Tibial artery (tissue), 4 donors: Measurements from ENCODE around the gene ATN1.
"Not testable (repeated sequence)": the region's sequence is repeated elsewhere in the genome, so short reads cannot be mapped to it uniquely, and the experiment has no call there.

Experiments
- DNase-seq, 2 donors: peaks; one replicate each; pipeline ENCODE4 v3.0.0-alpha.2; 2019
- H3K27ac ChIP-seq, 2 donors: fragments of 200-600 bp; sonication (generic) in 1 of 2; 1 replicate in 1 of 2; 2 replicates in 1 of 2; pipeline ENCODE4 v1.5.1; 2018 to 2019; ENCODE audit warnings: mild to moderate bottlenecking in 1 of 2
- H3K27me3 ChIP-seq, 2 donors: fragments of 200-600 bp; sonication (generic) in 1 of 2; one replicate each; pipeline versions ENCODE4 v1.5.1 to v1.6.0; 2016 to 2019
- H3K36me3 ChIP-seq, 3 donors: fragments of 200-600 bp; sonication (generic) in 2 of 3; one replicate each; pipeline ENCODE4 v1.5.1; 2016 to 2019; ENCODE audit warnings: mild to moderate bottlenecking in 2 of 3
- H3K4me1 ChIP-seq, 4 donors: fragments of 200-600 bp; sonication (generic) in 2 of 4; 1 replicate in 3 of 4; 2 replicates in 1 of 4; pipeline ENCODE4 v1.5.1; 2016 to 2019
- H3K4me3 ChIP-seq, 2 donors: fragments of 200-600 bp; sonication (generic) in 1 of 2; 1 replicate in 1 of 2; 2 replicates in 1 of 2; pipeline ENCODE4 v1.5.1; 2018 to 2019; ENCODE audit warnings: mild to moderate bottlenecking in 2 of 2
- H3K9me3 ChIP-seq, 3 donors: fragments of 200-600 bp; sonication (generic) in 1 of 3; one replicate each; pipeline ENCODE4 v1.5.1; 2016 to 2019
- intact Hi-C: fragments of 100-400 bp; cut with DNase I; formaldehyde crosslinking; loops from one replicate; pipeline ENCODE4 v1.15.0; 2023; ENCODE audit warnings: low total_unique reads
- TF ChIP-seq, protein P1 (sequence below), 2 experiments: fragments of 200-600 bp in 1 of 2; fragments of 450-650 bp in 1 of 2; IDR thresholded peaks; one replicate each; pipeline ENCODE4 v1.5.1; 2017 to 2019; ENCODE audit warnings: antibody characterized with exemption in 2 of 2, mild to moderate bottlenecking in 1 of 2, moderate library complexity in 1 of 2

Gene ATN1, protein sequence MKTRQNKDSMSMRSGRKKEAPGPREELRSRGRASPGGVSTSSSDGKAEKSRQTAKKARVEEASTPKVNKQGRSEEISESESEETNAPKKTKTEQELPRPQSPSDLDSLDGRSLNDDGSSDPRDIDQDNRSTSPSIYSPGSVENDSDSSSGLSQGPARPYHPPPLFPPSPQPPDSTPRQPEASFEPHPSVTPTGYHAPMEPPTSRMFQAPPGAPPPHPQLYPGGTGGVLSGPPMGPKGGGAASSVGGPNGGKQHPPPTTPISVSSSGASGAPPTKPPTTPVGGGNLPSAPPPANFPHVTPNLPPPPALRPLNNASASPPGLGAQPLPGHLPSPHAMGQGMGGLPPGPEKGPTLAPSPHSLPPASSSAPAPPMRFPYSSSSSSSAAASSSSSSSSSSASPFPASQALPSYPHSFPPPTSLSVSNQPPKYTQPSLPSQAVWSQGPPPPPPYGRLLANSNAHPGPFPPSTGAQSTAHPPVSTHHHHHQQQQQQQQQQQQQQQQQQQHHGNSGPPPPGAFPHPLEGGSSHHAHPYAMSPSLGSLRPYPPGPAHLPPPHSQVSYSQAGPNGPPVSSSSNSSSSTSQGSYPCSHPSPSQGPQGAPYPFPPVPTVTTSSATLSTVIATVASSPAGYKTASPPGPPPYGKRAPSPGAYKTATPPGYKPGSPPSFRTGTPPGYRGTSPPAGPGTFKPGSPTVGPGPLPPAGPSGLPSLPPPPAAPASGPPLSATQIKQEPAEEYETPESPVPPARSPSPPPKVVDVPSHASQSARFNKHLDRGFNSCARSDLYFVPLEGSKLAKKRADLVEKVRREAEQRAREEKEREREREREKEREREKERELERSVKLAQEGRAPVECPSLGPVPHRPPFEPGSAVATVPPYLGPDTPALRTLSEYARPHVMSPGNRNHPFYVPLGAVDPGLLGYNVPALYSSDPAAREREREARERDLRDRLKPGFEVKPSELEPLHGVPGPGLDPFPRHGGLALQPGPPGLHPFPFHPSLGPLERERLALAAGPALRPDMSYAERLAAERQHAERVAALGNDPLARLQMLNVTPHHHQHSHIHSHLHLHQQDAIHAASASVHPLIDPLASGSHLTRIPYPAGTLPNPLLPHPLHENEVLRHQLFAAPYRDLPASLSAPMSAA (N-terminal part only)

DNA sequence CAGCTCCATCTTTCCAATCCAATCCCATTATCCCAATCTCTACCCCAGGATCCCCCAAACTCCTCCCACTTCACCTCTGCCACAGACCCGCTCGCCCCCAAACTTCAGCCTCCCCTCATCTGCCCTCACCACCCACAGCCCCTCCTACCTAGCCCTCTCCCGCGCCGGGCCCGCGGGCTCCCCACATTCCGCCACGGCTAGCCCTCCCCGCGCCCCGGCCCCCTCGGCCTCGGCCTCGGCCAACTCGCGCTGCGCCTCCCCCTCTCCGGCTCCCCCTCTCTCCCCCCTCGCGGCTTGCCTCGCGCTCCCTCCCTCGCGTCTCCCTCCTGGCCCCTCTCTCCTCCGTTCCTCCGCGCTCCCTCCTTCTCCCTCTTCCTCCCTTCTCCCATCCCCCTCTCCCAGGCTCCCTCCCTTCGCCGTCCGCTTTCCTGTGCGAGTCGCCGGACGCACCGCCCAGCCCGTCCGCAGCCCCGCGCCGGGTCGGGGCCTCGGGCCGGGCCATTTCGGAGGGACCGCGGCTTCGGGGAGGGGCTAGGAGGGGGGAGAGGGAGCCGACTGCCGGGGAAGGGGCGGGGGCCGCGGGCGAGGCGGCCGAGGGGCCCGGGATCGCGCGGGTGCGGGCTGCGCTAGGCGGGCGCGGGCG, at the start of gene ATN1:
ATN1 (plus strand) TSS at position 581 of the 643 bp plus-strand sequence. CDS start 6,043 bp downstream, outside the sequence.
- H3K4me3 ChIP-seq = peak within 1 kb of the TSS; percentile 97 to 99
- H3K27ac ChIP-seq = peak within 1 kb of the TSS; percentile 99
- TF ChIP-seq, protein P1, sequence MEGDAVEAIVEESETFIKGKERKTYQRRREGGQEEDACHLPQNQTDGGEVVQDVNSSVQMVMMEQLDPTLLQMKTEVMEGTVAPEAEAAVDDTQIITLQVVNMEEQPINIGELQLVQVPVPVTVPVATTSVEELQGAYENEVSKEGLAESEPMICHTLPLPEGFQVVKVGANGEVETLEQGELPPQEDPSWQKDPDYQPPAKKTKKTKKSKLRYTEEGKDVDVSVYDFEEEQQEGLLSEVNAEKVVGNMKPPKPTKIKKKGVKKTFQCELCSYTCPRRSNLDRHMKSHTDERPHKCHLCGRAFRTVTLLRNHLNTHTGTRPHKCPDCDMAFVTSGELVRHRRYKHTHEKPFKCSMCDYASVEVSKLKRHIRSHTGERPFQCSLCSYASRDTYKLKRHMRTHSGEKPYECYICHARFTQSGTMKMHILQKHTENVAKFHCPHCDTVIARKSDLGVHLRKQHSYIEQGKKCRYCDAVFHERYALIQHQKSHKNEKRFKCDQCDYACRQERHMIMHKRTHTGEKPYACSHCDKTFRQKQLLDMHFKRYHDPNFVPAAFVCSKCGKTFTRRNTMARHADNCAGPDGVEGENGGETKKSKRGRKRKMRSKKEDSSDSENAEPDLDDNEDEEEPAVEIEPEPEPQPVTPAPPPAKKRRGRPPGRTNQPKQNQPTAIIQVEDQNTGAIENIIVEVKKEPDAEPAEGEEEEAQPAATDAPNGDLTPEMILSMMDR (IDR thresholded peaks at IDR 0.05) = no peak
- peak; percentile 86 to 96 for DNase-seq
- peaks cover 0 to 14% (median 0%) of the 10 kb centered on the region in 3 donors for H3K36me3 ChIP-seq
- no peaks in the 10 kb centered on the region for H3K9me3 ChIP-seq
- peaks cover 7 to 72% (median 52%) of the 10 kb centered on the region in 4 donors for H3K4me1 ChIP-seq
- H3K27me3 ChIP-seq = no peaks in the 10 kb centered on the region
- intact Hi-C loops = no loop called here

- H3K9me3 ChIP-seq, intact Hi-C loops, H3K27ac ChIP-seq, H3K4me3 ChIP-seq, H3K4me1 ChIP-seq, H3K27me3 ChIP-seq, DNase-seq: not testable (repeated sequence)
- H3K36me3 ChIP-seq = peaks cover 8 to 34% (median 23%) of the 10 kb centered on the region in 3 donors
Measured at GRCh38 chr12:6879824-6880223, 47.9 kb upstream of the ATN1 start.

DNA sequence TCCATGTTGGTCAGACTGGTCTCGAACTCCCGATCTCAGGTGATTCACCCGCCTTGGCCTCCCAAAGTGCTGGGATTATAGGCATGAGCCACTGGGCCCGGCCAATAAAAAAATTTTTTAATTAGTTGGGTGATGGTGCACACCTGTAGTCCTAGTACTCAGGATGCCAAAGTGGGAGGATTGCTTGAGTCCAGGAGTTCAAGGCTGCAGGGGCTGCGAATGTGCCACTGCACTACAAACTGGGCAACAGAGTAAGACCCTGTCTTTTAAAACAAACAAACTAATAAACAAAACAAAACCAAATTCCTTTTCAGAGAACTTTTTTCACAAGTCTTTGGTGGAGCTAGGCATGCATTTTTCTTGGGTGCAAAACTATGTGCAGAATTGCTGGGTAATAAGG, 44.5 kb upstream of the ATN1 start:
- intact Hi-C loops = no loop called here
- peaks cover 8 to 39% (median 24%) of the 10 kb centered on the region in 3 donors for H3K36me3 ChIP-seq
- no peak for DNase-seq
- no peak overlapping the region for H3K27ac ChIP-seq
- no peaks in the 10 kb centered on the region for H3K4me1 ChIP-seq
- no peak overlapping the region for H3K4me3 ChIP-seq
- no peaks in the 10 kb centered on the region for H3K27me3 ChIP-seq
- TF ChIP-seq, protein P1 (IDR thresholded peaks at IDR 0.05) = no peak
- H3K9me3 ChIP-seq = no peaks in the 10 kb centered on the region

DNA sequence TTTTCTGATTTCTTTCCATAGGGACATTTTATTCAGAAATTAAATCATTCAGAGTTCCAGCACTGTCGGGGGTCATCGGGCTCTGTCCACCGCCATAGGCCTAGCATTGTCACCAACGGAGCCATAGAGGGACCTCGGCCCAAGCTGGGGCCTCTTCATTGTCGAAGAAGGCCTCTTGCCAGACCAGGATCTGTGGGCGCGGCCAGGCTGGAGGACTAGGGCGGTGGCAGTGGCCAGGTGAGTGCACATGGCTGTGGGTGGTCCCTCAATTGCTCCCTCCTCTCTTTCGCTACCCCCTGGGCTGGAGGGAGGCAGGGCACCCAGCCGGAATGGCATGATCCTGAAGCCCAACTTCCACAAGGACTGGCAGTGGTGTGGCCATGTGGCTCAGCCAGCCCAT, 44.1 kb upstream of the ATN1 start:
- TF ChIP-seq, protein P1 (IDR thresholded peaks at IDR 0.05) = no peak
- no peak overlapping the region for H3K27ac ChIP-seq
- intact Hi-C loops = no loop called here
- H3K4me3 ChIP-seq = no peak overlapping the region
- peaks cover 8 to 39% (median 24%) of the 10 kb centered on the region in 3 donors for H3K36me3 ChIP-seq
- H3K27me3 ChIP-seq = no peaks in the 10 kb centered on the region
- no peaks in the 10 kb centered on the region for H3K9me3 ChIP-seq
- no peaks in the 10 kb centered on the region for H3K4me1 ChIP-seq
- no peak for DNase-seq

DNA sequence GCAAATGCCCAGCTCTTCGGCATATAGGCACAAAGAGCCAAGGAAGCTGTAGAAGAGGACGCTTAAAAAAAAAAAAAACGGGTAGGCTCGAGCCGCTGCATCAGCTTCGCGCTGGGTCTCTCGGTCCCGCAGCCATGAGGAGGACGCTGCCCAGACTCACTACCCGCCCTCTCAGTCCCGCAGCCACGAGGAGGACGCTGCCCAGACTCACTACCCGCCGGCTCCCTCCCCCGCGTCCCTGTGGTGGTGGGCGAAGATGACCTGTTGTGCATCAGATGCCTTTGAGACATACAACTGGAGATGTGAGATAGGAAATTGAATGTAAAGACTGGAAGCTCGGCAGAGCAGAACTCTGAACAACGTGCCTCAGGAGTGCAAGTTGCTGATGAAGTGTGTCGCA, 43.2 kb upstream of the ATN1 start:
- intact Hi-C loops = no loop called here
- H3K9me3 ChIP-seq = no peaks in the 10 kb centered on the region
- TF ChIP-seq, protein P1 (IDR thresholded peaks at IDR 0.05) = no peak
- peaks cover 8 to 39% (median 24%) of the 10 kb centered on the region in 3 donors for H3K36me3 ChIP-seq
- H3K27ac ChIP-seq = no peak overlapping the region
- H3K4me3 ChIP-seq = no peak overlapping the region
- no peaks in the 10 kb centered on the region for H3K27me3 ChIP-seq
- H3K4me1 ChIP-seq = no peaks in the 10 kb centered on the region
- DNase-seq = no peak

DNA sequence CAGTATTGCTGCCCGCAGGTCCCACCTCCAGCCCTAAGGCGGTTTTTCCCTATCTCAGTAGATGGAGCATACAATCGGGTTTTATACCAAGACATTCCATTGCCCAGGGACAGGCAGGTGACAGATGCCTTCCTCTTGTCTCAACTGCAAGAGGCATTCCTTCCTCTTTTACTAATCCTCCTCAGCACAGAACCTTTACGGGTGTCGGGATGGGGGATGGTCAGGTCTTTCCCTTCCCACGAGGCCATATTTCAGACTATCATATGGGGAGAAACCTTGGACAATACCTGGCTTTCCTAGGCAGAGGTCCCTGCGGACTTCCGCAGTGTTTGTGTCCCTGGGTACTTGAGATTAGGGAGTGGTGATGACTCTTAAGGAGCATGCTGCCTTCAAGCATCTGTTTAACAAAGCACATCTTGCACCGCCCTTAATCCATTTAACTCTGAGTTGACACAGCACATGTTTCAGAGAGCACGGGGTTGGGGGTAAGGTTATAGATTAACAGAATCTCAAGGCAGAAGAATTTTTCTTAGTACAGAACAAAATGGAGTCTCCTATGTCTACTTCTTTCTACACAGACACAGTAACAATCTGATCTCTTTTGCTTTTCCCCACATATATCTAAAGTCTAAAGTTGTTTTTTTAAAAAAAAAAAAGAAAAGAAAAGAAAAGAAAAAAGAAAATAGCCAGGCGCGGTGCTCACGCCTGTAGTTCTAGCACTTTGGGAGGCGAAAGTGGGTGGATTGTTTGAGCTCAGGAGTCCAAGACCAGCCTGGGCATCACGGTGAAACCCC, 41.4 kb upstream of the ATN1 start:
- intact Hi-C loops, H3K4me3 ChIP-seq, H3K27ac ChIP-seq, H3K4me1 ChIP-seq, DNase-seq, H3K9me3 ChIP-seq, H3K27me3 ChIP-seq: not testable (repeated sequence)
- peaks cover 8 to 39% (median 24%) of the 10 kb centered on the region in 3 donors for H3K36me3 ChIP-seq
